PC-9 (cell line): ENCODE measurements around the gene DUSP7. TPM values are rescaled to one million over a fixed set of nuclear protein-coding genes. Genes with fewer than 3 reads are reported as not detected.
A peak's percentile ranks its signal among the peaks of the same experiment; 100 is the strongest.
"Not testable (repeated sequence)": the region's sequence is repeated elsewhere in the genome, so short reads cannot be mapped to it uniquely, and the experiment has no call there.

Experiments used
- BruUV-seq: library from RNA; stranded (reverse); fragments of 400-500 nt; replicated peaks from 2 replicates; lab custom pipeline; 2021; lab: Mats Ljungman, UMichigan
- CTCF ChIA-PET: fragments of 300-600 bp; sonication (Branson Sonifier 250); formaldehyde crosslinking; loops from one replicate; lab custom pipeline; 2022; ENCODE audit warnings: antibody characterized with exemption; lab: Charles Lee
- POLR2A ChIA-PET: fragments of 300-600 bp; sonication (Branson Sonifier 250); formaldehyde crosslinking; loops from one replicate; lab custom pipeline; 2022; ENCODE audit warnings: antibody characterized with exemption; ENCODE audit not compliant: unreplicated experiment; lab: Charles Lee
- DNase-seq, 2 experiments: peaks; one replicate each; pipeline versions ENCODE4 v3.0.0 to v3.0.0-alpha.2; 2015 to 2022; ENCODE audit warnings: mixed read lengths in 1 of 2
- H2AFZ ChIP-seq: fragments of 200-600 bp; sonication (generic); 2 replicates; pipeline ENCODE4 v1.8.1; 2017; ENCODE audit warnings: antibody characterized with exemption
- H3F3A ChIP-seq: fragments of 200-600 bp; sonication (generic); 2 replicates; pipeline ENCODE4 v1.8.1; 2017; ENCODE audit warnings: antibody characterized with exemption, mild to moderate bottlenecking, low read depth; ENCODE audit not compliant: insufficient read depth
- H3K27ac ChIP-seq: fragments of 200-600 bp; sonication (generic); 2 replicates; pipeline ENCODE4 v1.6.1; 2016; ENCODE audit warnings: mixed run types
- H3K27me3 ChIP-seq: fragments of 200-600 bp; sonication (generic); 2 replicates; pipeline ENCODE4 v1.6.1; 2016; ENCODE audit warnings: low read depth, mixed run types; ENCODE audit not compliant: insufficient read depth
- H3K36me3 ChIP-seq: fragments of 200-600 bp; sonication (generic); 2 replicates; pipeline ENCODE4 v1.6.1; 2016; ENCODE audit warnings: low read depth, mixed run types
- H3K4me1 ChIP-seq: fragments of 200-600 bp; sonication (generic); replicated peaks from 2 replicates; pipeline ENCODE4 v1.6.1; 2016; ENCODE audit warnings: mixed run types; ENCODE audit not compliant: insufficient read depth
- H3K4me2 ChIP-seq: fragments of 200-600 bp; sonication (generic); 2 replicates; pipeline ENCODE4 v1.6.1; 2017; ENCODE audit warnings: mixed run types
- H3K4me3 ChIP-seq: fragments of 200-600 bp; sonication (generic); 2 replicates; pipeline ENCODE4 v1.6.1; 2016; ENCODE audit warnings: mixed run types
- H3K79me2 ChIP-seq: fragments of 200-600 bp; sonication (generic); 2 replicates; pipeline ENCODE4 v1.6.1; 2017; ENCODE audit warnings: low read depth, mixed run types
- H3K9me2 ChIP-seq: fragments of 200-600 bp; sonication (generic); 2 replicates; pipeline ENCODE4 v1.8.1; 2017; ENCODE audit warnings: mild to moderate bottlenecking; ENCODE audit not compliant: insufficient read depth
- H3K9me3 ChIP-seq: fragments of 200-600 bp; sonication (generic); 2 replicates; pipeline ENCODE4 v1.8.1; 2016; ENCODE audit warnings: low read depth; ENCODE audit not compliant: insufficient read depth
- H4K20me1 ChIP-seq: fragments of 200-600 bp; sonication (generic); 2 replicates; pipeline ENCODE4 v1.8.1; 2017; ENCODE audit not compliant: insufficient read depth
- EZH2 ChIP-seq: fragments of 200-600 bp; sonication (generic); IDR thresholded peaks from 2 replicates; pipeline ENCODE4 v1.8.0; 2017; ENCODE audit warnings: antibody characterized with exemption, low read depth
- intact Hi-C: fragments of 100-400 bp; cut with micrococcal nuclease; formaldehyde crosslinking; loops from one replicate; pipeline ENCODE4 v1.10.0; 2022; ENCODE audit not compliant: unreplicated experiment
- total RNA-seq: library from RNA; stranded (reverse); gene quantifications from 2 replicates; pipeline ENCODE4 v1.2.3, GENCODE V29; 2021
- TF ChIP-seq, protein P1 (sequence below): fragments of 200-600 bp; sonication (generic); conservative IDR thresholded peaks from 2 replicates; pipeline ENCODE4 v1.6.1; 2017; ENCODE audit warnings: mixed run types, antibody characterized with exemption, mild to moderate bottlenecking, moderate library complexity

DUSP7 gene
- total RNA-seq, 1 experiment from 2014 or later = 9.5 TPM

DNA sequence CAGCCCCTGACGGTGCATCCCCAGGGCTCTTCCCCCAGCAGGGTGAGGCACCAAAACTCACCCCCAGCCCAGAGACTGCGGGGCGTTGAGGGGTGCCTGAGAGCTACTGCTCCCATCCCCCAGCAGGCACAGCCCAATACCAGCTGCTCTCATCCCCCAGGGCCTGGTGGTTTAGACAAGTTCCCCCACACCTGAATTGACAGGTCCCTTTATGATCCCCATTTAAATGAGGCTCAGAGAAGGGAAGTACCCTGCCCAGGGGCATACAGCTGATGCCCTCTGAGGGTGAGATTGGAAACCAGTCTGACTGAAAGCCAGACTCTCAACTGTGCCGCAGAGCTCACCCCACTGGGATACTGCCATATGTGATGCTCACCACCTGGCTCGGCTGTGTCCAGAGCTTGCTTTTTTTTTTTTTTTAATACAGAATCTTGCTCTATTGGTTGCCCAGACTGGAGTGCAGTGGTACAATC, 20.1 kb downstream of the DUSP7 start:
- Histone ChIP-seq H3K27ac (no peak overlapping the region), H3K4me3 (no peak overlapping the region), H3K4me2 (no peak overlapping the region), H3K4me1 (no peaks in the 10 kb centered on the region), H4K20me1 (no peaks in the 10 kb centered on the region; the same call in 1 of the 2 replicates), H3K79me2 (no peaks in the 10 kb centered on the region), H3K36me3 (no peaks in the 10 kb centered on the region), H3K9me2 (no peaks in the 10 kb centered on the region), H2AFZ (no peak overlapping the region), H3F3A (no peaks in the 10 kb centered on the region), H3K9me3 (no peaks in the 10 kb centered on the region), H3K27me3 (no peaks in the 10 kb centered on the region)
- no peak for TF ChIP-seq EZH2
- TF ChIP-seq, protein P1, sequence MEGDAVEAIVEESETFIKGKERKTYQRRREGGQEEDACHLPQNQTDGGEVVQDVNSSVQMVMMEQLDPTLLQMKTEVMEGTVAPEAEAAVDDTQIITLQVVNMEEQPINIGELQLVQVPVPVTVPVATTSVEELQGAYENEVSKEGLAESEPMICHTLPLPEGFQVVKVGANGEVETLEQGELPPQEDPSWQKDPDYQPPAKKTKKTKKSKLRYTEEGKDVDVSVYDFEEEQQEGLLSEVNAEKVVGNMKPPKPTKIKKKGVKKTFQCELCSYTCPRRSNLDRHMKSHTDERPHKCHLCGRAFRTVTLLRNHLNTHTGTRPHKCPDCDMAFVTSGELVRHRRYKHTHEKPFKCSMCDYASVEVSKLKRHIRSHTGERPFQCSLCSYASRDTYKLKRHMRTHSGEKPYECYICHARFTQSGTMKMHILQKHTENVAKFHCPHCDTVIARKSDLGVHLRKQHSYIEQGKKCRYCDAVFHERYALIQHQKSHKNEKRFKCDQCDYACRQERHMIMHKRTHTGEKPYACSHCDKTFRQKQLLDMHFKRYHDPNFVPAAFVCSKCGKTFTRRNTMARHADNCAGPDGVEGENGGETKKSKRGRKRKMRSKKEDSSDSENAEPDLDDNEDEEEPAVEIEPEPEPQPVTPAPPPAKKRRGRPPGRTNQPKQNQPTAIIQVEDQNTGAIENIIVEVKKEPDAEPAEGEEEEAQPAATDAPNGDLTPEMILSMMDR = no peak
- BruUV-seq = no TSS peak
- intact Hi-C loops = no loop called here
- ChIA-PET CTCF (interaction anchor here (0.6 kb wide), 1 partner anchor 31 kb away, joined by 3 read pairs; no protein-coding TSS in a partner anchor), POLR2A (interaction anchor here (0.6 kb wide), 1 partner anchor 17 kb away, joined by 6 read pairs; no protein-coding TSS in a partner anchor)
- peak in 1 of 2 experiments; percentile 29 for DNase-seq

DNA sequence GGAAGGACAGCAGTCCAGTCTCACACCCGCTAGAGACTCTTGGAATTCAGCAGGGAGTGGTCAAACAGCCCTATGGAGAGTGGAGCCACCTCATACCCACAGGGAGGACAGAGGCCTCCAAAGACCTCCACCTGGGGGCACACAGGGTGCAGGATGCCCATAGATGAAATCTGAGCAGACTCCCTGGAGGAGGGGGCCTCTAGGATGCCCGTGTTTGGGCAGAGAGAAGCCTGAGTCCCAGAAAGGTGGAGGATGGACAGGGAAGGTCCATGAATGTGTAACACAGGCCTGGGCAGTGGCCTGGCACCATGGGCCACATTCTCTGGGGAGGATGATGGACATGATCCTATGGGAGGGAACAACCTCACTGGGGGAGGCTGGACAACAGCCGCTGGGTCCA, 21.7 kb downstream of the DUSP7 start:
- intact Hi-C loops = no loop called here
- Histone ChIP-seq H3K79me2 (no peaks in the 10 kb centered on the region), H3F3A (no peaks in the 10 kb centered on the region), H3K9me2 (no peaks in the 10 kb centered on the region), H3K4me1 (no peaks in the 10 kb centered on the region), H3K36me3 (no peaks in the 10 kb centered on the region), H2AFZ (no peak overlapping the region), H3K4me2 (no peak overlapping the region), H3K9me3 (no peaks in the 10 kb centered on the region), H3K27ac (no peak overlapping the region), H3K27me3 (no peaks in the 10 kb centered on the region), H4K20me1 (no peaks in the 10 kb centered on the region; the same call in 1 of the 2 replicates), H3K4me3 (no peak overlapping the region)
- TF ChIP-seq EZH2 = no peak
- TF ChIP-seq, protein P1 = no peak
- ChIA-PET POLR2A (no interaction called here), CTCF (no interaction called here)
- no peak for DNase-seq
- BruUV-seq = no TSS peak

DNA sequence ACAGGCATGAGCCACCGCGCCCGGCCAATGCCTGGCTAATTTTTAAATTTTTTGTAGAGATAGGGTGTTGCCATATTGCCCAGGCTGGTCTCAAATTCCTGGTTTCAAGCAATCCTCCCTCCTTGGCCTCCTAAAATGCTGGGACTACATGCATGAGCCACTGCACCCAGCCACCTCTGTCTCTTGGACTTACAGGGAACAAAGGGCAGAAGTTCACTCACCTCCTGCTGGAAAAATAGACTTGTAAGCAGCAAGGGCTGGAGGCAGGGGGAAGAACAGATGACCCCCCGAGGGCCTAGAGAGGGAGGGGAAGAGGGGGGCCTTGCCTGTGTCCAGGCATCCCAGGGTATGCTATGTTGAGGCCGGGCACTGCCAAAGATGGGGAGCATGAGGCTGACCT, 22.2 kb downstream of the DUSP7 start:
- no TSS peak for BruUV-seq
- Histone ChIP-seq H3K79me2 (no peaks in the 10 kb centered on the region), H3K27ac (no peak overlapping the region), H3K36me3 (no peaks in the 10 kb centered on the region), H3K9me2 (no peaks in the 10 kb centered on the region), H3F3A (no peaks in the 10 kb centered on the region), H3K9me3 (no peaks in the 10 kb centered on the region), H3K4me3 (no peak overlapping the region), H3K4me1 (no peaks in the 10 kb centered on the region), H3K4me2 (no peak overlapping the region), H2AFZ (no peak overlapping the region), H4K20me1 (no peaks in the 10 kb centered on the region; the same call in 1 of the 2 replicates), H3K27me3 (no peaks in the 10 kb centered on the region)
- DNase-seq = no peak
- ChIA-PET CTCF (no interaction called here), POLR2A (no interaction called here)
- intact Hi-C loops = no loop called here
- TF ChIP-seq, protein P1 = no peak
- TF ChIP-seq EZH2 = no peak

DNA sequence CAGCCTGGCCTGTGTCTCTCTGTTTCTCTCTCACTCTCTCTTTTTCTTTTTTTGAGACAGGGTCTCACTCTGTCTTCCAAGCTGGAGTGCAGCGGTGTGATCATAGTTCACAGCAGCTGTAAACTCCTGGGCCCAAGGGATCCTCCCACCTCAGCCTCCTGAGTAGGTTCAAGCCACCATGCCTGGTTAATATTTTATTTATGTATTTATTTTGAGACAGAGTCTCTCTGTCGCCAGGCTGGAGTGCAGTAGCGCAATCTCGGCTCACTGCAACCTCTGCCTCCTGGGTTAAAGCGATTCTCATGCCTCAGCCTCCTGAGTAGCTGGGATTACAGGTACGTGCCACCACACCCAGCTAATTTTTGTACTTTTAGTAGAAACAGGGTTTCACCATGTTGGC, 22.6 kb downstream of the DUSP7 start:
- H3K4me2 ChIP-seq, CTCF ChIA-PET, H3F3A ChIP-seq, H3K79me2 ChIP-seq, H3K9me2 ChIP-seq, H3K27me3 ChIP-seq, H3K36me3 ChIP-seq, H3K27ac ChIP-seq, H3K9me3 ChIP-seq, BruUV-seq, H2AFZ ChIP-seq, DNase-seq, H4K20me1 ChIP-seq, POLR2A ChIA-PET, H3K4me1 ChIP-seq, intact Hi-C loops, H3K4me3 ChIP-seq: not testable (repeated sequence)
